Mesothelial cell of epicardium (in vitro differentiated cells): ENCODE results near the gene FOXG1. TPM values are rescaled to one million over a fixed set of nuclear protein-coding genes. Genes with fewer than 3 reads are reported as not detected.

Source experiments
- DNase-seq, 2 experiments: peaks; one replicate each; pipeline ENCODE4 v3.0.0; 2021; ENCODE audit warnings: low spot score in 2 of 2; ENCODE audit not compliant: unreplicated experiment in 2 of 2
- H3K27ac Mint-ChIP-seq: 2 replicates; pipeline ENCODE4 v1.8.0; 2021; ENCODE audit warnings: mixed read lengths
- H3K27me3 Mint-ChIP-seq: 2 replicates; pipeline ENCODE4 v1.8.0; 2021; ENCODE audit warnings: low read depth, mixed read lengths
- H3K36me3 Mint-ChIP-seq: 2 replicates; pipeline ENCODE4 v1.8.0; 2021; ENCODE audit warnings: mixed read lengths
- H3K4me1 Mint-ChIP-seq: 2 replicates; pipeline ENCODE4 v1.8.0; 2021; ENCODE audit warnings: mixed read lengths
- H3K4me3 Mint-ChIP-seq: 2 replicates; pipeline ENCODE4 v1.8.0; 2021; ENCODE audit warnings: mild to moderate bottlenecking, moderate library complexity, mixed read lengths
- H3K9me3 Mint-ChIP-seq: 2 replicates; pipeline ENCODE4 v1.8.0; 2021; ENCODE audit warnings: mixed read lengths
- CTCF ChIP-seq: fragments of 200-600 bp; sonication (generic); IDR thresholded peaks from one replicate; pipeline ENCODE4 v1.5.0; 2021; ENCODE audit warnings: antibody characterized with exemption; ENCODE audit not compliant: unreplicated experiment
- total RNA-seq: library from RNA; stranded (reverse); gene quantifications from 3 replicates; pipeline ENCODE4 v1.2.1, GENCODE V29; 2021

Gene FOXG1
- total RNA-seq, 1 donor from 2014 or later = not detected

GRCh38 chr14:28756269-28756883 is 10.2 kb upstream of the FOXG1 start:
- no peak for DNase-seq
- H3K36me3 Mint-ChIP-seq = no peaks in the 10 kb centered on the region
- no peak overlapping the region for H3K4me3 Mint-ChIP-seq
- no peaks in the 10 kb centered on the region for H3K9me3 Mint-ChIP-seq
- H3K27ac Mint-ChIP-seq = no peak overlapping the region
- H3K27me3 Mint-ChIP-seq = peaks cover 98% of the 10 kb centered on the region
- peaks cover 14% of the 10 kb centered on the region for H3K4me1 Mint-ChIP-seq
- TF ChIP-seq CTCF = no peak

GRCh38 chr14:28756884-28757570 is 9.6 kb upstream of the FOXG1 start:
- Mint-ChIP-seq H3K27ac (no peak overlapping the region), H3K4me1 (peaks cover 14% of the 10 kb centered on the region), H3K9me3 (no peaks in the 10 kb centered on the region), H3K4me3 (no peak overlapping the region), H3K27me3 (peaks cover 98% of the 10 kb centered on the region), H3K36me3 (no peaks in the 10 kb centered on the region)
- peak; percentile 54 for TF ChIP-seq CTCF
- DNase-seq = no peak

- H3K27me3 Mint-ChIP-seq = peaks cover 99% of the 10 kb centered on the region
- DNase-seq = no peak
- H3K36me3 Mint-ChIP-seq = no peaks in the 10 kb centered on the region
- peaks cover 14% of the 10 kb centered on the region for H3K4me1 Mint-ChIP-seq
- no peak overlapping the region for H3K27ac Mint-ChIP-seq
- H3K4me3 Mint-ChIP-seq = no peak overlapping the region
- no peak for TF ChIP-seq CTCF
- H3K9me3 Mint-ChIP-seq = no peaks in the 10 kb centered on the region
Measured at GRCh38 chr14:28757786-28758185, 8.8 kb upstream of the FOXG1 start.

GRCh38 chr14:28758253-28758884 is 8.2 kb upstream of the FOXG1 start:
- H3K9me3 Mint-ChIP-seq = no peaks in the 10 kb centered on the region
- H3K4me1 Mint-ChIP-seq = peaks cover 14% of the 10 kb centered on the region
- TF ChIP-seq CTCF = no peak
- DNase-seq = no peak
- H3K36me3 Mint-ChIP-seq = no peaks in the 10 kb centered on the region
- H3K27me3 Mint-ChIP-seq = peaks cover 97% of the 10 kb centered on the region
- H3K27ac Mint-ChIP-seq = no peak overlapping the region
- no peak overlapping the region for H3K4me3 Mint-ChIP-seq

- H3K27ac Mint-ChIP-seq = no peak overlapping the region
- peaks cover 14% of the 10 kb centered on the region for H3K4me1 Mint-ChIP-seq
- no peaks in the 10 kb centered on the region for H3K9me3 Mint-ChIP-seq
Measured at GRCh38 chr14:28758885-28759652, 7.5 kb upstream of the FOXG1 start.

More at GRCh38 chr14:28758885-28759652, 7.5 kb upstream of the FOXG1 start:
- no peak for DNase-seq
- H3K27me3 Mint-ChIP-seq = peaks cover 98% of the 10 kb centered on the region
- no peak for TF ChIP-seq CTCF
- H3K36me3 Mint-ChIP-seq = no peaks in the 10 kb centered on the region
- H3K4me3 Mint-ChIP-seq = peak overlapping the region; percentile 16
